SU-DHL-6 (cell line): ENCODE data around the gene HUWE1.

ENCODE experiments used
- CTCF ChIP-seq: fragments of 200-600 bp; sonication (generic); IDR thresholded peaks from one replicate; pipeline ENCODE4 v1.5.1; 2017; ENCODE audit warnings: antibody characterized with exemption, mild to moderate bottlenecking, low read length, moderate library complexity; ENCODE audit not compliant: insufficient read depth, poor library complexity, severe bottlenecking
- EZH2phosphoT487 ChIP-seq: fragments of 200-600 bp; sonication (generic), shearing (Covaris generic); conservative IDR thresholded peaks from 2 replicates; pipeline ENCODE4 v1.6.1; 2018; ENCODE audit warnings: mild to moderate bottlenecking, antibody characterized with exemption, low read length, moderate library complexity, mixed read lengths

GRCh38 chrX:53732797-53733196 lies 46.3 kb upstream of the HUWE1 start:
- TF ChIP-seq CTCF, result no peak
- no peak for TF ChIP-seq EZH2phosphoT487
